GM12873 (cell line): ENCODE data around the gene GAPVD1.

Source experiments
- CTCF ChIP-seq: IDR thresholded peaks from 2 replicates; pipeline ENCODE4 v1.5.1; 2012; ENCODE audit warnings: low read depth, mild to moderate bottlenecking, moderate library complexity, low read length, control low read depth; ENCODE audit not compliant: insufficient read depth; ENCODE audit errors: missing control alignments

The GAPVD1 gene

GRCh38 chr9:125356032-125356431 is 94.4 kb downstream of the GAPVD1 start:
- TF ChIP-seq CTCF = no peak

GRCh38 chr9:125359011-125359410 is 97.4 kb downstream of the GAPVD1 start:
- TF ChIP-seq CTCF = no peak

GRCh38 chr9:125360601-125361000 is 99.0 kb downstream of the GAPVD1 start:
- no peak for TF ChIP-seq CTCF

- peak; percentile 32 for TF ChIP-seq CTCF
Observed at GRCh38 chr9:125361837-125362531, 100.4 kb downstream of the GAPVD1 start.

- no peak for TF ChIP-seq CTCF
Observed at GRCh38 chr9:125366676-125367075, 105.0 kb downstream of the GAPVD1 start.

- TF ChIP-seq CTCF = no peak
Observed at GRCh38 chr9:125370786-125371185, 109.2 kb downstream of the GAPVD1 start.

GRCh38 chr9:125372441-125373226 is 111.0 kb downstream of the GAPVD1 start:
- no peak for TF ChIP-seq CTCF
